GM19395 (cell line): ENCODE measurements around the gene CYTH4.

ENCODE experiments used
- ATAC-seq: cut with Tn5 transposase; IDR thresholded peaks from one replicate; pipeline ENCODE4 v1.9.1; 2021; ENCODE audit warnings: mild to moderate bottlenecking, moderate library complexity; ENCODE audit not compliant: unreplicated experiment

Gene CYTH4

DNA sequence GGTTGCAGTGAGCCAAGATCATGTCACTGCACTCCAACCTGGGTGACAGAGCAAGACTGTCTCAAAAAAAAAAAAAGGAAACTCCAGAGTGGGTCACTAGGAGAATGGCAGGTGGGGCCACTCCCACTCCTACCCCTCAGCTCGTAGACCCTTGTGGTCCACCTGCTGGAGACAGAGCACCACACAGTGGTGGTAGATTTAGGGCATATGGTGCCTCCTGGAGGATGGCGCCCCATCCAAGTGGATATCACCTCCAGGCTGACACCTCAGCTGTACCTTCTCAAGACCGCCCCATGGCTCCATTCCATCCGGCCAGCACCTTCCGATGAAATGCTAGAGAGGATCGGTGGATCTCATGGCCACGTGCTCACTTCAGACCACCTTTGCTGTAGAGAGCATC, 6.2 kb downstream of the CYTH4 start:
- ATAC-seq, result no peak

DNA sequence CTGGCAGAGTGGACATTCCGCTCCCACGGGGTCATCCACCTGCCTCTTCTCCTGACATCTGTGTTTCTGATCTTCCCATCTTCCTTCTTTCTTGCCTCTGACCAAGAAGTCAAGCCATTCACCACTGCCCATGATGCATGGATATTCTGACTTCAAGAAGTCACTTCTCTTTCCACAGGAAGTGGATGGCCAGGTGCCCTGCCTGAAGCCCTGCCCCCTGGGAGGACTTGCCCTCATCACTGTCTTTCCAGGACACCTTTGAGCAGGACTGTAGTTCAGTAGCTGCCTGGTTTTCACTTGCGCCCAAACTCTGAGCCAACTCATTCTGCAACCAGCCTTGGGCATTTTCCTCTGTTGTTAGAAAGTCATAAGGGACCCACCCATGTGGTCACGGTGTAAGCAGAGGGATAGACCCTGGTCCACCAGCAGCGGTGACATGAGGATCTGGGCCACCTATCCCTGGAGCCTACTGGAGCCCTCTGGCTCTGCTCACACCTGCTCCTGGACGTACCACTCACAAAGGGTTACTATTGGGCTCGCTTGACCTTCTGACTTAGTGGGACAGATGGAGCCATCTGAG, 6.9 kb downstream of the CYTH4 start:
- ATAC-seq, result no peak

DNA sequence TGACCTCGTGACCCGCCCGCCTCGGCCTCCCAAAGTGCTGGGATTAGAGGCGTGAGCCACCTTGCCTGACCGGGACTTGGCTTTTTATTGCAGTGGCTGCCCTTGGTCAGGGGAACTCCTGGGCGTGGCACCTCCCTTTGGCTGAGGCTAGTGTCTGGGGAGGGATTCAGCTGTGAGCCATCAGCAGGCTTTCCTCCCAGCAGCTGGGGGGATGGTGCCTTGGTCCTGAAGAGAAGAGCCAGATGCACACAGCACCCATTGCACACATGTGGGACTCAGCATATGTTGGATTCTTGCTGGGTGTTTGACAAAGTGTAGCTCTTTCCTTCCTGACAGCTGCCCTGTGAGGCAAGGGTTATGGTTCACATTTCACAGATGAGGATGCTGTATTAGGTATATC, 8.4 kb downstream of the CYTH4 start:
- no peak for ATAC-seq

DNA sequence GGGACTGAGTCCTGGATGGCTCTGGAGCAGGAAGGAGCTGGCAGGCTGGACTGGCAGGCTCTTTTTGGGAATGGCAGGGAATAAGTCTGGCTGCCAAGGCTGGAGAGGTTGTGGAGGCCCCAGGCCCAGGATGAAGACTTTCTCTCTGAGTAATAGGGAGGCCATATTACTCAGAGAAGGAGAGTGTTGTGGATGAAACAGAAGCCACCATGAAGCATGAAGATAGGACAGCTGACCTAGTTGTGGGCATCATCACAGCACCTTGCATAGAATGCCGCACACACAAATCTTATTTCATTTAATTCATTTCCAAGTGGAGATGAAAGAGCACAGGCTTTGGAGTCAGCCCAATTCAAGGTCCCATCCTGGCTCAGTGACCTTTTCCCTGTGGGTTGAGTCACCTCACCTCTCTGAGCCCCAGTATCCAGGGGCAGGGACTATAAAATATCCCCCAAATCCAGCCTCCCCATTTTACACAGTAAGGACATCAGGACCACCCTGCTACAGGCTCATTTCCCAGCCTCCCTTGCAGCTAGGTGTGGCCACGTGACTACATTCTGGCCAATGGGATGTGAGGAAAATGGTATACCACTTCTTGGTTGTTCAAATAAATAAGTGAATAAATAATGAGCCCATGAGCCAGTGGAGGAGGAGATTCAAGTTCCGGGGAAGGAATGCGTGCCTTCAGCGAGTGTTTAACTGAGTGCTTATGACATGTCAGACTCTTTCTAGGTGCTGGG, 9.4 kb downstream of the CYTH4 start:
- no peak for ATAC-seq

DNA sequence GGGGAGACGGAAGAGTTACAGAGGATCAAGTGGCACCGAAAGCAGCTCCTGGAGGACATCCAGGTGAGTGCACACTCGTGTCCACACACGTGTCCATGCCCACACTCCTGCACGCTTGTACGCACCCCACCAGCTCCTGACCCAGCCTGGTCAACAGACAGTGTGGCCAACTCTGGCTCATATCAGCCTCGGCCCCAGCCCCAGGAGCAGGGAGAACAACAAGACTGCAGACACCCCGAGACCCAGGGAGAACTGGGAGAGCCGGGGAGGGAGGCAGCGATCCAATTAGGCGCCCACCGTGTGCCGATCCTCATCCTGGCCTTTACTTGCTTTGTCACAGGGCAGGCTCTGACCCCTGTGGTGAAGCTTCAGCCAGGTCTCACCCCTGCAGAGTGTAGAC, 10.3 kb downstream of the CYTH4 start:
- ATAC-seq, result no peak

DNA sequence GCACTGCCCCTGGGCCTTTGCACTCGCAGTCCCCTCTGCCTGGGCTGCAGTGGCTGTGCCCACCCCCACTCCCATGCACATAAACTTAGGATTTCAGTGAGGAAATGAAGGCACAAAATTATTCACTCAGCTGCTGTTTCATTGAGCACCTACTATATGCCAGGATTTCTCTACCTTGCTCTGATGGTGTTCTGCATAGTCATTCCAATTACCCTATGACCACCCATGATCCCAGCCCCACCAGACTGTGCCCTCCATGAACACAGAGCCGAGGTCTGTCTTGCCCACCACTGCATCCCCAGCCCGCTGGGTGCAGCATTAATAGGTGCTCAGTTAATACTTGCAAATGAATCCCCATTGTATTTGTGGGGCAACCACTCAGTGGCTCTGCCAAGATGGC, 10.9 kb downstream of the CYTH4 start:
- ATAC-seq, result no peak

DNA sequence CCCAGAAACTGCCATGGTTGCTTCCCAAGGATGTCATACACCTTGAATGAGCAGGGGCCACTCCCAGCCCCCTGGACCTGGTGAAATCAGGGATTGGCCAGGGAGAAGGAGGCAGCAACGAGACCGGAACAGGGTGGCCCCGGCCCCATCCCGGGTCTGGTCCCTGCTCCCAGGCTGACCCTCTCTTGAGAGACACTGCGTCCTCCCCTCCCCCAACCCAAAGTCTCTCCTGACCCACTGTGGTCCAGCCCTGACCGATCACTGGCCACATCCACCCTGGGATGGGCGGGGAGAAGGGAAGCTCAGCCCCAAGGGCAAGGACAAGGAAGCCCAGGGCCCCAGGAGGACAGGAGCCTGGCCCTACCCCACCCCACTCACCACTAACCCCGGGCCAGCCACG, 12.4 kb downstream of the CYTH4 start:
- no peak for ATAC-seq

DNA sequence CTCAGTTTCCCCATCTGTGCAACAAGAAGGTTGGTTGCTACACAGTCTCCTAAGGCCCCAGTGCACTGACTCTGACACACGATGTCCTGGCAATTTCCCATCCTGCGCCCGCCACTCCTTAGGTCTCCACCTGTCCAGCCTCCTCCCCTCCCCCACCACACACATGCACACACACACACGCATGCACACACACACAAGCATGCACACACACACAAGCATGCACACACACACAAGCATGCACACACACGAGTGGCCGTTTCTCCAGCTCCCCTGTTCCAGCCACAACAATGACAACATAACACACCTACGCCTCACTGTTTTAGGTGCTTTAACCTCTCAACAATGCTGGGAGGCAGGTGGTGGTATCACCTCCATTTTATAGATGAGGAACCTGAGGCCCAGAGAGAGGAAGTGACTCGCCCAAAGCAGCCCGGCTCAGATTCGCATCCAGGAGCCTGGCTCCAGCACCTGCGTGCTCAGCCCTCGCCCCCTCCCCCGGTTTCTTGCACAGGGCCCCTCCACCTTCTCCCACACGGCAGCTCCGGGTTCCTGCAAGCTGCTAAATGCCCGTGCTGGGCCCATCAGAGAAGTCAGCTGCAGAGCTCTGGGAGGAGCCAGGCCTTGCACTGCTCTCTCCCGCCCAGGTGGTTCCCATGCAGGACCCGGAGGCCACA, 13.0 kb downstream of the CYTH4 start:
- no peak for ATAC-seq

DNA sequence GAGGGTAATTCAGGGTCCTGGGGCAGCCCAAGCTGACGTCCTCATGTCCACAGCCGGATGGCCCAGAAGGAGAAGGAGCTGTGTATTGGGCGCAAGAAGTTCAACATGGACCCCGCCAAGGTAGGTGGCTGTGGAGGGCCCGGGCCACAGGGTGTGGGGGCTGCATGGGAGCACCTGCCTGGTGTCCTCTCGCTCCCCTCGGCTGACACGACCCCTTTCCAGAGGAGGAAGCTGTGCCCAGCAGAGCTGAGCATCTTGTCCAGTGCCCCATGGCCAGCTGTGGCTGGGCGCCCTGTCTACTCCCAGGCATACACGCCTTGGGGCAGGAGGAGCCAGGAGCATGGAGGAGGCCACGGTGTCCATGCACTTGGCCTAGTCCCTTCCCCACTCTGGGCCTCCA, 13.6 kb downstream of the CYTH4 start:
- no peak for ATAC-seq

DNA sequence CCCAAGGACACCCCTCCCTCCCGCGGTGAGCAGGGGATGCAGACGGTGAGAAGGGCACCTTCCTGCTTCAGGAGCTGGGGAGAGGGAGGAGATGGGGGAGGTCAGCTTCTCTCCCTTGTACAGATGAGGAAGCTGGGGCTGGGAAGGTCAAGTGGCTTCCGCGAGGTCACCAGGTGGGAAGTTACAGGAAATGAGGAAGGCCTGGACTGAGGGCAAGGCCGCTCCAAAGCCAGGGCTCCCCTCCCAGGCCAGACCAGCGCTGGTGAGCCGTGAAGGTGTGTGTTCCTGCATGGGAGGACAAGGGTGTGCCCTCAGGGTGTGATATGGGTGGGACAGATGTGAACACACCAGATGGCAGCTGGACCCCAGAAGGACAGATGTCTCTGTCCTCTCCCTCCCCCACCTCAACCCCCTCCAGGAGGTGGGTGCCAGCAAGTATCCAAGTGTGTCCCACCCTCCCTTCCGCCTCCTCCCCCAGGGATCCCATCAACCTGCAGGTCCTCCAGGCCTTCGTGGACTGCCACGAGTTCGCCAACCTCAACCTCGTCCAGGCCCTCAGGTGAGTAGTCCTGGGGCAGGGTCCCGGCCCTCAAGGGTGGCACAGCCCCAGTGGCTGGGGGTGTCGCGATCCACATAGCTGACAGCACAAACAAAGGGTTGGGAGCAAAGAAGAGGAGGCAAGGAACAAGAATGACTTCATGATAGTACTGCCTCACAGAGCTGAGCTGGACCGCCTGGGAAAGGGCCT, 16.6 kb downstream of the CYTH4 start:
- no peak for ATAC-seq

DNA sequence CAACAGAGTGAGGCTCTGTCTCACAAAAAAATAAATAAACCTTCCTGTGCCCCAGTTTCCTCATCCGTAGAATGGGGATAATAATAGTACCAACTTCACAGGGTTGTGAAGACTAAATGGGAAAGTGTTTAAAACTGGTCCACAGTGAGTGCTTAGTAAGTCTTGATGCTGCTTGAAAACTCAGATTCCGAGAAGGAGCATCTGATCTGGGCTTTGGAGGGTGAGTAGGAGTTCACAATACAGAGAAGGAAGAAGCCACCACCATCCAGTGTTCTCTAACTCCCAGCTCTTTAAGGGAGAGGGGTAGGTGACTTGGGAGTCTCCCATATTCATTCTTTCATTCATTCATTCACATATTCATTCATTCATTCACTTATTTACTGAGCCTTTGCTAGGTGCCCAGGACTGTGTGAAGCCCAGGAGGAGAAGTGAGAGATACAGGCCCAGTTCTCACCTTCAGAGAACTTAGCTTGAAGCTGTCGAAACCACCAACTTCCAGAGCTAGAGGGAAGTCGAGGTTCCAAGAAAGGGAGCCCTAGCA, 17.7 kb downstream of the CYTH4 start:
- ATAC-seq, result no peak

DNA sequence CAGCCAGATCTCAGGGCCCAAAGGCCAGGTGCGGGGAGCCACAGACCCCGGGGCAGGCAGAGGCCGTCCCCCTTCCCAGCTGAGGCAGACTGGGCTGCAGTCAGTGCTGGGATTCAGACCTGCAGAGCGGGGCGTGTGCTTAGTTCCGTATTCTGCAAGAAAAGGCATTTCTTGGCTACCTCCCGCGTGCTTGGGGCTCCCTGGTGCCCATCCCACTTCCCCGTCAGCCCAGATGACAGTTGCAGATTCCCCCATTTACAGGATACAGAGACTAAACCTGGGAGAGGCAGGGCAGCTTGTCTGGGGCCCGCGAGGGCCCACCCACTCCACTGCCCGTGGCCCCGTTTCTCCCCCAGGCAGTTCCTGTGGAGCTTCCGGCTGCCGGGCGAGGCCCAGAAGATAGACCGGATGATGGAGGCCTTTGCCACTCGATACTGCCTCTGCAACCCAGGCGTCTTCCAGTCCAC, 18.3 kb downstream of the CYTH4 start:
- ATAC-seq, result no peak

DNA sequence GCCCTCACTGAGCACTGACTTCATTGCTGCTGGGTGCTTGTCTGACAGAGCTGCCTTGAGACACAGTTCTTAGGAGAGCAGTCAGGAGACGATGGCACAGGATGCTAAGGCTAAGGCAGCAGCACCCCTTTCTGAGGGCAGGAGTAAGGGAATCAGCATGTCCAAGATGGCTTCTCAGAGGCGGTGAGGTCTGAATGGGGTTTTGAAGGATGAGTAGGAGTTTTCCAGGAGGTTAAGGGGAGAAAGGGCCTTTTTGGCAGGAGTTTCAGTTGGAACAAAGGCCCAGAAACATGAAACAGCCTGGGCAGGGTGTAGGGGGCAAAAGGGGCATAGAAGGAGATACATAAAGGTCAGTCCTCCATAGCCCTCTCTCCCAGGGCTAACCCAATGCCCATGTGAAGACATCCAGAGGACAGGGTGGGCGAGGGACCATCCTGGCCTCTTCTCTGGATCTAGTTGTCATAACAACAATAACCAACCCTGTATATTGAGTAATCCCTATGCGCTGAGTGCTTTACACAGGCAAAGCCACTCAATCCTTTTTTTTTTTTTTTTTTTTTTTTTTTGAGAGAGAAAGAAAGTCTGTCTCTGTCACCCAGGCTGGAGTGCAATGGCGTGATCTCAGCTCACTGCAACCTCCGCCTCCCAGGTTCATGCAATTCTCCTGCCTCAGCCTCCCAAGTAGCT, 19.0 kb downstream of the CYTH4 start:
- no peak for ATAC-seq

DNA sequence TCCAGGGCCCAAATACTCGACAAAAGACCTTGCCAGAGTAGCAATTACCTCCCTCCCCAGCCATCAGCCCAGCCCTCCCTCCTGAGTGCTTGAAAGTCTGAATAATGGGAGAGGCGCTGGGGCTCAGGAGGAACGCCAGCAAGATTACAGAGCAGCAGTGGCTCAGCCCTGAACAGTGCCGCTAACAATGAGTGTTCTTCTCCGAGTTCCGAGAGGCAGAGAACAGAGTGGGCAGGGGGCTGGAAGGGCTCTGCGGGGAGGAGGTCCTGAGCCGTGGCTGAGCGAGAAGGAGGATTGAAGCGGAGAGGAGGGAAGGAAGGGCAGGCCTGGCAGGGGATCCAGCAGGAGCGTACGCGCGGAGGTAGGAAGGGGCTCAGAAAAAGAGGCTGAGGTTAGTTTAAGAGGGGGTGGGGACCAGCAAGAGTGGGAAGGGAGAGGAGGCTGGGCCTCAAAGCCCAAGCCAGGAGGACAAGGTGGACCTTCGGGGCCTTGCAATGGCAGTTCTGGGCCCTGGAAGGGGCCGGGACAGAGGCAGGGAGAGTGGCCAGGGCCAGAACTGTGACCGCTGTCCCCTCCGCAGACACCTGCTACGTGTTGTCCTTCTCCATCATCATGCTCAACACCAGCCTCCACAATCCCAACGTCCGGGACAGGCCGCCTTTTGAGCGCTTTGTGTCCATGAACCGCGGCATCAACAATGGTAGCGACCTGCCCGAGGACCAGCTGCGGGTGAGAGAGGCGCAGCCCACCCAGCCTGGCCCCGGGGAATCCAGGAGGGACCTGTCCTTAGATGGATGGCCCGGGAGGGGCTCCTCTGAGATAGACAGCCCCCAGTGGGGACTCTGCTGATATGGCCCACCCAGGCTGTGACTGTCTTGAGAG, 20.6 kb downstream of the CYTH4 start:
- ATAC-seq, result no peak

DNA sequence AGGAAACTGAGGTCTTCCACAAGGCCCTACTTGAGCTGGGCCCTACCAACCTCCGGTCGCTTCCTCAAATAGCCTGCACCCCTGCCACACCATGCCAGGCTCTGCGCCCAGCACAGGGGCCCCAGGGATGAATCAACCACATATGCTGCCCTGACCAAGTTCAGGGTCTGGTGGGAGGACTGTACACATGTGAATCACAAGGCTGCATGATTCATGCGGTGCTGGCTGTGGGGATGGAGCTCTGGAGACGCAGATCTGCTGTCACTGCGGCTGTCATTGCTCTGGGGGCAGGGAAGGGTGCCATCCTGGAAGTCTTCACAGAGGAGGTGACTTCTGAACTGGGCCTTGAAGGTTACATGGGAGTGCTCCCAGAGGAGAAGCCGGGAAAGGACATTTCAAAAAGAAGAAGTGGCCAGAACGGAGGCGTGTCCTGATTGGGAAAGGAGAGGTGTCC, 21.5 kb downstream of the CYTH4 start:
- ATAC-seq, result no peak

DNA sequence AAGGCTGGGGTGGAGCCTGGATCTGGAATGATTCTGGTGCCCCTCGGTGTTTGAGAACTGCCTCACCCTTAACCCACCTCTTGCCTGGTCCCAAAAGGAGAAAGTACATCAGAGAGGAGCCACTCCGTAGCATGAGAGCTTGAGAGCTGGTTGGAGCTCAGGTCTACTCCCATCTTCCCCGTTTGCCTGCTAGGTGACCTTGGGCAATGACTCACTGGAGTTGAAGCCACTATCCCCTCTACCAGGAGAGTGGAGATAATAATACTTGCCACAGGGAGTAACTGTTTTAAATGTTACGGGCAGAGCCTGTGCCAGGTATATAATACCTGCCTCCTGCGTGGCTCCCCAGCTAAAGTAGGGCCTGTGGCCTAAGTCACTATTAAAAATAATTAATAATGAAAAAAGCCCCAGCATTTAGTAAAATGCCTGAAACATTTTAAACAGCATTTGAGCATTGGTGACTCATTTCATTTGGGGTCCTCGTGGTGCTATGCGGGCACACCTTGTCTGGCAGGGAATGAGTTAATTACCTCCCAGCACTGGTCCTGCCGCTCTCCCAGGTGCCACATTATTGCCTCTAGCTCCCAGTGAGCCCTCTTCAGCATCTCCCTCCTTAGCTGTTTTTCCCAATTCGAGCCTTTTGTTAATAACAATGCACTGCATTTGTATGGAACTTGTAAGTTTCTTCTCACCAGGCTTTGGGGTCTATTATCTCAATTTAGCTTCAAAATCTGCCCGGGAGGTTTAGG, 22.5 kb downstream of the CYTH4 start:
- ATAC-seq, result no peak

DNA sequence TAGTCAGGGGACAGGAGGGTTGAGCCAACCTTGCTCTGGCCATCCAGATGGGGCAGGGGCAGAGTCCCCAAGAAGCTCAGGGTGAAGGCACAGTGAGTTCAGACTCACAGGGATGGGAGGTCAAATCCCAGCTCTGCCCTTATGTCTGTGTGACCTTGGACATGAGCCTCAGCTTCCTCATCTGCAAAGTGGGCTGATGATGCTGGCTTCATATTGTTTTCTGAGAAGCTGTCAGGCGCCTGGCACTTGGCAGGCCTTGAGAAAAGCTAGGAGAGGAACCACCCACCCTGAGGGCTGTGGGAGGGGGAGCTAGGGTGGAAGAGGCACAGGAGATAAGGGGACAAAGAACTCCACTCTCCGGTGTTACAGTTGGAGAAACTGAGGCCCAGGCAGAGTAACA, 23.6 kb downstream of the CYTH4 start:
- ATAC-seq, result no peak

DNA sequence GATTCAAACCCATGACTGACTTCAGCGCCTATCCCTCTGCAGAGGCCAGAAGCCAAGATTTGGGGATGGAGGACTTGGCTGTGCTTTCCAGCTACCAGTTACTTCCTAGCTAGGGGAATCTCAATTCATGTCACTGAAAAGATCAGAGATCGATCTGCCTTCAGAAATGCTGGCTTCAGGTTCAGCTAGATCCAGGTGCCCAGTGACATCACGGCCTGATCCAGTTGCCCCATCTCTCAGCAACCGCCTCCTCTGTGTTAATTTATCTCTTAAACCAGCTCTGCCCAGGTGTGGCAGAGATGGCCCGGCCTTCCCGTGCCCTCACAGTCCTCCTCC, 24.2 kb downstream of the CYTH4 start:
- ATAC-seq, result no peak
